Caco-2 (cell line): ENCODE measurements around the gene SCMH1. TPM values are rescaled to one million over a fixed set of nuclear protein-coding genes. Genes with fewer than 3 reads are reported as not detected.
A peak's percentile ranks its signal among the peaks of the same experiment; 100 is the strongest.

Experiments
- BruUV-seq: library from RNA; stranded (reverse); fragments of 400-500 nt; replicated peaks from 2 replicates; lab custom pipeline; 2021; lab: Mats Ljungman, UMichigan
- CTCF ChIA-PET: fragments of 300-600 bp; sonication (Branson Sonifier 250); formaldehyde crosslinking; loops from one replicate; lab custom pipeline; 2022; ENCODE audit warnings: antibody characterized with exemption; lab: Charles Lee
- POLR2A ChIA-PET: fragments of 300-600 bp; sonication (Branson Sonifier 250); formaldehyde crosslinking; loops from one replicate; lab custom pipeline; 2022; ENCODE audit warnings: antibody characterized with exemption; lab: Charles Lee
- DNase-seq, 2 experiments: peaks; one replicate each; pipeline versions ENCODE4 v3.0.0 to v3.0.0-alpha.2; 2020 to 2022
- H3K27me3 ChIP-seq: replicated peaks from 2 replicates; pipeline ENCODE4 v1.6.0; 2011; ENCODE audit warnings: low read length; ENCODE audit not compliant: control insufficient read depth, insufficient read depth
- H3K36me3 ChIP-seq: 2 replicates; pipeline ENCODE4 v1.5.1; 2011; ENCODE audit warnings: low read length; ENCODE audit not compliant: control insufficient read depth, insufficient read depth
- H3K4me1 ChIP-seq: fragments of 250-450 bp; sonication (Bioruptor Pico); 2 replicates; pipeline ENCODE4 v1.5.1; 2020; ENCODE audit warnings: mild to moderate bottlenecking
- H3K4me3 ChIP-seq: 2 replicates; pipeline ENCODE4 v1.5.1; 2011; ENCODE audit warnings: low read depth, mild to moderate bottlenecking, control low read depth, low read length
- H3K9me3 ChIP-seq: fragments of 250-450 bp; sonication (Bioruptor Pico); 2 replicates; pipeline ENCODE4 v1.5.1; 2020; ENCODE audit warnings: mild to moderate bottlenecking, moderate library complexity
- H3K27ac Mint-ChIP-seq: one replicate; pipeline ENCODE4 v1.8.0; 2022; ENCODE audit warnings: mixed read lengths; ENCODE audit not compliant: unreplicated experiment
- H3K27me3 Mint-ChIP-seq: one replicate; pipeline ENCODE4 v1.8.0; 2022; ENCODE audit warnings: mixed read lengths; ENCODE audit not compliant: insufficient read depth, unreplicated experiment
- H3K36me3 Mint-ChIP-seq: one replicate; pipeline ENCODE4 v1.8.0; 2022; ENCODE audit warnings: mild to moderate bottlenecking, mixed read lengths; ENCODE audit not compliant: insufficient read depth, unreplicated experiment
- H3K4me1 Mint-ChIP-seq: one replicate; pipeline ENCODE4 v1.8.0; 2022; ENCODE audit warnings: low read depth, mixed read lengths; ENCODE audit not compliant: unreplicated experiment
- H3K4me3 Mint-ChIP-seq: one replicate; pipeline ENCODE4 v1.8.0; 2022; ENCODE audit warnings: mild to moderate bottlenecking, moderate library complexity, mixed read lengths; ENCODE audit not compliant: unreplicated experiment
- H3K9me3 Mint-ChIP-seq: one replicate; pipeline ENCODE4 v1.8.0; 2022; ENCODE audit warnings: mixed read lengths; ENCODE audit not compliant: unreplicated experiment
- CTCF ChIP-seq, 2 experiments: fragments of 200-600 bp in 1 of 2; IDR thresholded peaks; 1 replicate in 1 of 2; 2 replicates in 1 of 2; pipeline versions ENCODE4 v1.5.1 to v1.8.0; 2011 to 2022; ENCODE audit warnings: antibody characterized with exemption in 1 of 2, control low read depth in 1 of 2, inconsistent platforms in 1 of 2, low read depth in 1 of 2, low read length in 1 of 2, mild to moderate bottlenecking in 1 of 2, moderate library complexity in 1 of 2; ENCODE audit not compliant: insufficient read depth in 1 of 2, severe bottlenecking in 1 of 2, unreplicated experiment in 1 of 2
- intact Hi-C: fragments of 100-400 bp; cut with micrococcal nuclease; formaldehyde crosslinking; loops from one replicate; pipeline ENCODE4 v1.10.0; 2022; ENCODE audit not compliant: unreplicated experiment
- total RNA-seq: library from RNA; stranded (reverse); gene quantifications from 2 replicates; pipeline ENCODE4 v1.2.3, GENCODE V29; 2022

The SCMH1 gene
- total RNA-seq, 1 experiment from 2014 or later = 27.6 TPM

- no peaks in the 10 kb centered on the region for H3K36me3 ChIP-seq
- intact Hi-C loops = loop anchor here (10.0 kb wide), 1 partner anchor 118 kb away; no protein-coding TSS in a partner anchor
- Mint-ChIP-seq H3K27me3 (no peaks in the 10 kb centered on the region), H3K4me3 (peak overlapping the region; percentile 65), H3K27ac (no peak overlapping the region), H3K9me3 (no peaks in the 10 kb centered on the region), H3K36me3 (no peaks in the 10 kb centered on the region), H3K4me1 (peaks cover 22% of the 10 kb centered on the region)
- no peaks in the 10 kb centered on the region for H3K27me3 ChIP-seq
- H3K9me3 ChIP-seq = no peaks in the 10 kb centered on the region
- TF ChIP-seq CTCF (IDR thresholded peaks at IDR 0.05; ENCODE audit: insufficient read depth in 1 of 2, low read depth in 1 of 2, low read length in 1 of 2, severe bottlenecking in 1 of 2, unreplicated experiment in 1 of 2) = no peak
- DNase-seq = no peak
- ChIA-PET CTCF (no interaction called here), POLR2A (no interaction called here)
- peaks cover 54% of the 10 kb centered on the region for H3K4me1 ChIP-seq
- no TSS peak for BruUV-seq
- H3K4me3 ChIP-seq = peak overlapping the region; percentile 62
Measured at GRCh38 chr1:41242342-41243078, 404 bp upstream of the SCMH1 start.

- H3K9me3 ChIP-seq = no peaks in the 10 kb centered on the region
- no peaks in the 10 kb centered on the region for H3K36me3 Mint-ChIP-seq
- no peaks in the 10 kb centered on the region for H3K27me3 ChIP-seq
- no peaks in the 10 kb centered on the region for H3K36me3 ChIP-seq
- peak overlapping the region; percentile 80 for H3K4me3 Mint-ChIP-seq
- POLR2A ChIA-PET = no interaction called here
- no peaks in the 10 kb centered on the region for H3K27me3 Mint-ChIP-seq
- DNase-seq = peak in 1 of 2 experiments; percentile 39
- intact Hi-C loops = loop anchor here (10.0 kb wide), 1 partner anchor 117 kb away; no protein-coding TSS in a partner anchor
- H3K9me3 Mint-ChIP-seq = no peaks in the 10 kb centered on the region
- BruUV-seq = no TSS peak
- peaks cover 17% of the 10 kb centered on the region for H3K4me1 Mint-ChIP-seq
- TF ChIP-seq CTCF (IDR thresholded peaks at IDR 0.05; ENCODE audit: insufficient read depth in 1 of 2, low read depth in 1 of 2, low read length in 1 of 2, severe bottlenecking in 1 of 2, unreplicated experiment in 1 of 2) = no peak
- peaks cover 62% of the 10 kb centered on the region for H3K4me1 ChIP-seq
- CTCF ChIA-PET = interaction anchor here (0.7 kb wide), 1 partner anchor 219 kb away, joined by 3 read pairs; no protein-coding TSS in a partner anchor
- peak overlapping the region; percentile 62 for H3K4me3 ChIP-seq
- H3K27ac Mint-ChIP-seq = peak overlapping the region; percentile 53
Measured at GRCh38 chr1:41241354-41241748, 755 bp downstream of the SCMH1 start.

DNA sequence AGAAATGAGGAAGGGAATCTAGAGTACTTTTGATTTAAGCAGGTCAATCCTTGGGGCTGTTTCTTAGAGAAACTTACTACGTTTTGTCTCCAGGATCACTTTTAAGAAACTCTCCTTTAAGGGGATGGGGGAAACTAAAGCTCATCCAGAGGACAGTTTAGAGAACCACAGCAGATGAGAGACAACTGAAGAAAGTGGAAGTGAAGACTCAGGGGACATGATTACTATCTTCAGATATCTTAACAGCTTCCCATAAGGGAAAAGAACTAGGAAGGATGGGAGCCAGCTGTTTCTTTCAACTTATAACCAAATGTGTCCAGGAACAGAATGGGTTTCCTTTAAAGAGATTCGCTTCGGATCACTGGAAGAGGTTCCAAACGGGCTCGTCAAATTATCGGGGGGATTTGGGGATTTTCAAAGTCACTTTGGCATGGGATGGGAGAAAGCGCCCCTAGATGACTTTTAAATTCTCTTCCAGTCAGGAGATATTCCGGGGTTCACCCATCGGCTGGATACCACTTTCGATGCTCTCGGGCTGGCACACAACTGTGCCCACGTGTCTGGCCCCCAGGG, 1.2 kb downstream of the SCMH1 start:
- TSS peak; percentile 36 for BruUV-seq
- H3K36me3 Mint-ChIP-seq = no peaks in the 10 kb centered on the region
- Histone ChIP-seq H3K4me3 (peak overlapping the region; percentile 62), H3K27me3 (no peaks in the 10 kb centered on the region), H3K4me1 (peaks cover 62% of the 10 kb centered on the region), H3K9me3 (no peaks in the 10 kb centered on the region), H3K36me3 (no peaks in the 10 kb centered on the region)
- no peak for TF ChIP-seq CTCF (IDR thresholded peaks at IDR 0.05; ENCODE audit: insufficient read depth in 1 of 2, low read depth in 1 of 2, low read length in 1 of 2, severe bottlenecking in 1 of 2, unreplicated experiment in 1 of 2)
- H3K9me3 Mint-ChIP-seq = no peaks in the 10 kb centered on the region
- ChIA-PET CTCF (no interaction called here), POLR2A (no interaction called here)
- peak overlapping the region; percentile 53 for H3K27ac Mint-ChIP-seq
- no peaks in the 10 kb centered on the region for H3K27me3 Mint-ChIP-seq
- peaks cover 18% of the 10 kb centered on the region for H3K4me1 Mint-ChIP-seq
- peak overlapping the region; percentile 80 for H3K4me3 Mint-ChIP-seq
- intact Hi-C loops = loop anchor here (1.0 to 10.0 kb wide), 2 partner anchors 90 to 116 kb away; no protein-coding TSS in a partner anchor
- DNase-seq = no peak
